Measurements from ENCODE around the gene TUBB.
A peak's percentile ranks its signal among the peaks of the same experiment; 100 is the strongest.
"Not testable (repeated sequence)": the region's sequence is repeated elsewhere in the genome, so short reads cannot be mapped to it uniquely, and the experiment has no call there.

The TUBB gene

GRCh38 chr6:30760549-30760948, 40.4 kb downstream of the TUBB start:
- DNase-seq (ENCODE audit: low read depth), result no peak

GRCh38 chr6:30761791-30762429, 41.8 kb downstream of the TUBB start:
- DNase-seq (ENCODE audit: low read depth), result no peak

GRCh38 chr6:30763155-30763617, 43.0 kb downstream of the TUBB start:
- DNase-seq (ENCODE audit: low read depth), result no peak

- no peak for DNase-seq (ENCODE audit: low read depth)
Observed at GRCh38 chr6:30763618-30764489, 43.7 kb downstream of the TUBB start.

GRCh38 chr6:30764490-30765043, 44.4 kb downstream of the TUBB start:
- DNase-seq (ENCODE audit: low read depth), result not testable (repeated sequence)

- not testable (repeated sequence) for DNase-seq (ENCODE audit: low read depth)
Observed at GRCh38 chr6:30765495-30765894, 45.3 kb downstream of the TUBB start.

GRCh38 chr6:30766461-30767157, 46.5 kb downstream of the TUBB start:
- no peak for DNase-seq (ENCODE audit: low read depth)

GRCh38 chr6:30767158-30767943, 47.2 kb downstream of the TUBB start:
- DNase-seq (ENCODE audit: low read depth), result no peak

- DNase-seq (ENCODE audit: low read depth), result no peak
Observed at GRCh38 chr6:30767944-30768301, 47.8 kb downstream of the TUBB start.

- no peak for DNase-seq (ENCODE audit: low read depth)
Observed at GRCh38 chr6:30768634-30769087, 48.5 kb downstream of the TUBB start.

GRCh38 chr6:30769088-30769852, 49.1 kb downstream of the TUBB start:
- DNase-seq (ENCODE audit: low read depth), result peak; percentile 90

GRCh38 chr6:30769853-30770524, 49.8 kb downstream of the TUBB start:
- DNase-seq (ENCODE audit: low read depth), result no peak

- no peak for DNase-seq (ENCODE audit: low read depth)
Observed at GRCh38 chr6:30770592-30770991, 50.4 kb downstream of the TUBB start.

GRCh38 chr6:30774701-30775100, 54.5 kb downstream of the TUBB start:
- DNase-seq (ENCODE audit: low read depth), result no peak
